H1 (cell line): ENCODE data around the gene FHOD1. TPM values are rescaled to one million over a fixed set of nuclear protein-coding genes. Genes with fewer than 3 reads are reported as not detected.

ENCODE experiments used
- CHD1 ChIP-seq: IDR thresholded peaks from 2 replicates; pipeline ENCODE4 v1.6.1; 2012; ENCODE audit warnings: low read depth, low read length, improper control_type of control experiment
- CTBP2 ChIP-seq: IDR thresholded peaks from 2 replicates; pipeline ENCODE4 v1.7.0; 2011; ENCODE audit warnings: borderline replicate concordance, mild to moderate bottlenecking, moderate library complexity, mixed read lengths, low read length; ENCODE audit not compliant: insufficient read depth, insufficient read length
- JUN ChIP-seq: IDR thresholded peaks from 2 replicates; pipeline ENCODE4 v1.6.1; 2011; ENCODE audit warnings: low read depth, mild to moderate bottlenecking, improper control_type of control experiment, low read length
- SIN3A ChIP-seq, 2 experiments: IDR thresholded peaks in 1 of 2; conservative IDR thresholded peaks in 1 of 2; 2 replicates each; pipeline ENCODE4 v1.6.1; 2011 to 2012; ENCODE audit warnings: low read length in 2 of 2, improper control_type of control experiment in 1 of 2, low read depth in 1 of 2, mild to moderate bottlenecking in 1 of 2
- polyA plus RNA-seq, 7 experiments: library from polyadenylated mRNA; depleted of rRNA in 3 of 7; stranded (reverse) in 5 of 7; unstranded in 2 of 7; fragments of >200 nt in 5 of 7; fragments of 200-250 nt in 2 of 7; gene quantifications; 1 replicate in 5 of 7; 2 replicates in 1 of 7; 4 replicates in 1 of 7; pipeline versions ENCODE4 v1.2.1 to v1.2.3, GENCODE V29; 2011 to 2013; ENCODE audit warnings: missing spikeins in 2 of 7, mixed read lengths in 2 of 7
- total RNA-seq: library from RNA; stranded (reverse); fragmentation: NEBNext Ultra II Directional; extraction: Animal tissue kit (Norgen Biotek cat#: 25700); gene quantifications from 2 replicates; pipeline ENCODE4 v1.2.1, GENCODE V29; 2021
- TF ChIP-seq, protein P1 (sequence below): IDR thresholded peaks from 2 replicates; pipeline ENCODE4 v1.6.1; 2011; ENCODE audit warnings: low read length, improper control_type of control experiment

Gene FHOD1
- total and polyA plus RNA-seq, 2 of the 8 experiments (the other 6 are each of a cell fraction or from before 2014, with no cell fraction given) = 31.3 to 60.7 TPM

DNA sequence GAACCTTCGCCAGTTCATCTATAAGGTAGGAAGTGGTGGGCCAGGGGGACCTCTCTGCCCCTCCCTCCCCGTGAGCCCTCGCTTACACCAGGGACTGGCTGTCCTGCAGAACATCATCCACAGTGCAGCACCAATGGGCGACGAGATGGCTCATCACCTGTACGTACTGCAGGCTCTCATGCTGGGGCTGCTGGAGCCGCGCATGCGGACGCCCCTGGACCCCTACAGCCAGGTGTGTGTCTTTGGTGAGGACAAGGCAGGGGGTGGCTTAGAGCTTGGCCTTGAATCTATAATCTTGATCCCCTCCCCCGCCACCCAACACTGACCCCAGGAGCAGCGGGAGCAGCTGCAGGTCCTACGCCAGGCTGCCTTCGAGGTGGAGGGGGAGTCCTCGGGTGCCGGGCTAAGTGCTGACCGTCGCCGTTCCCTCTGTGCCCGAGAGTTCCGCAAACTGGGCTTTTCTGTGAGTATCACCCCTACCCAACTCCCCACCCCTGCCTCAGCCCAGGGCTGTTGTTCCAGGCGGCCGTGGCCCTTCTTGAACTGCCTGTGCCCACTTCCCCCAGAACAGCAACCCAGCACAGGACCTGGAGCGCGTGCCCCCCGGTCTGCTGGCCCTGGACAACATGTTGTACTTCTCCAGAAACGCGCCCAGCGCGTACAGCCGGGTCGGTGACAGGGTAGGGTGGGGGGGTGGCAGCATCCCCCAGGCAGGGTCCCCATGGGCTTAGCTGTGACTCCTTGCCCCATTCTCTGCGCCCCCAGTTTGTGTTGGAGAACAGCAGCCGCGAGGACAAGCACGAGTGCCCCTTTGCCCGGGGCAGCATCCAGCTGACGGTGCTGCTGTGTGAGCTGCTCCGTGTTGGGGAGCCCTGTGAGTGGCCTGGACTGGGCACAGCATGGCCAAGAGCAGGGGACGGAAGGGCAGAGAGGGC lies 45.6 kb downstream of the FHOD1 start (continued):
- no peak for TF ChIP-seq JUN
- no peak for TF ChIP-seq CHD1
- no peak for TF ChIP-seq CTBP2
- TF ChIP-seq, protein P1, sequence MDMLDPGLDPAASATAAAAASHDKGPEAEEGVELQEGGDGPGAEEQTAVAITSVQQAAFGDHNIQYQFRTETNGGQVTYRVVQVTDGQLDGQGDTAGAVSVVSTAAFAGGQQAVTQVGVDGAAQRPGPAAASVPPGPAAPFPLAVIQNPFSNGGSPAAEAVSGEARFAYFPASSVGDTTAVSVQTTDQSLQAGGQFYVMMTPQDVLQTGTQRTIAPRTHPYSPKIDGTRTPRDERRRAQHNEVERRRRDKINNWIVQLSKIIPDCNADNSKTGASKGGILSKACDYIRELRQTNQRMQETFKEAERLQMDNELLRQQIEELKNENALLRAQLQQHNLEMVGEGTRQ = no peak
- no peak for TF ChIP-seq SIN3A (conservative IDR thresholded peaks at IDR 0.05 in 1 of 2, IDR thresholded peaks at IDR 0.05 in 1 of 2; ENCODE audit: low read depth in 1 of 2, low read length in 2 of 2)
- TF ChIP-seq, all 59 proteins: peak for 0
